Activated T-cell treated with anti-CD3 and anti-CD28 coated beads for 24 hours (primary cell): Measurements from ENCODE around the gene TPRG1.

Experiments used
- DNase-seq: peaks from one replicate; pipeline ENCODE4 v3.0.0-alpha.2; 2020; ENCODE audit warnings: low read depth

Gene TPRG1

GRCh38 chr3:189355481-189356201 is 183.9 kb downstream of the TPRG1 start:
- DNase-seq = no peak

- no peak for DNase-seq
Measured at GRCh38 chr3:189360291-189360690, 188.5 kb downstream of the TPRG1 start.

GRCh38 chr3:189361103-189361835 is 189.5 kb downstream of the TPRG1 start:
- DNase-seq = no peak

GRCh38 chr3:189363590-189364255 is 192.0 kb downstream of the TPRG1 start:
- no peak for DNase-seq

- no peak for DNase-seq
Measured at GRCh38 chr3:189365609-189366564, 194.1 kb downstream of the TPRG1 start.

GRCh38 chr3:189368384-189368783 is 196.6 kb downstream of the TPRG1 start:
- DNase-seq = no peak

- no peak for DNase-seq
Measured at GRCh38 chr3:189369636-189370035, 197.9 kb downstream of the TPRG1 start.

GRCh38 chr3:189372243-189372642 is 200.5 kb downstream of the TPRG1 start:
- no peak for DNase-seq
